Lower lobe of right lung (tissue), 2 donors: ENCODE results near the gene ENOX2. TPM values are rescaled to one million over a fixed set of nuclear protein-coding genes. Genes with fewer than 3 reads are reported as not detected.

Experiments
- ATAC-seq, 2 donors: fragments of 200-7000 bp; cut with Tn5 transposase; one replicate each; pipeline ENCODE4 v1.9.1; 2020 to 2022; ENCODE audit warnings: mild to moderate bottlenecking in 2 of 2, moderate library complexity in 2 of 2
- DNase-seq: peaks from one replicate; pipeline ENCODE4 v3.0.0-alpha.2; 2020
- H3K27ac ChIP-seq: fragments of 200-600 bp; one replicate; pipeline ENCODE4 v1.8.0; 2022
- H3K27me3 ChIP-seq: fragments of 200-600 bp; one replicate; pipeline ENCODE4 v1.8.0; 2022; ENCODE audit warnings: low read depth
- H3K36me3 ChIP-seq: fragments of 200-600 bp; one replicate; pipeline ENCODE4 v1.8.0; 2022; ENCODE audit warnings: mild to moderate bottlenecking
- H3K4me1 ChIP-seq: fragments of 200-600 bp; one replicate; pipeline ENCODE4 v1.8.0; 2022
- H3K4me3 ChIP-seq: fragments of 200-600 bp; one replicate; pipeline ENCODE4 v1.8.0; 2022; ENCODE audit warnings: mild to moderate bottlenecking
- H3K9me3 ChIP-seq: fragments of 200-600 bp; one replicate; pipeline ENCODE4 v1.8.0; 2022
- intact Hi-C: fragments of 100-400 bp; cut with DNase I; formaldehyde crosslinking; loops from one replicate; pipeline ENCODE4 v1.11.0; 2022
- total RNA-seq: library from RNA; stranded (reverse); fragmentation: NEBNext Ultra II Directional; extraction: Animal tissue kit (Norgen Biotek cat#: 25700); gene quantifications from one replicate; pipeline ENCODE4 v1.2.1, GENCODE V29; 2021
- TF ChIP-seq, protein P1 (sequence below): fragments of 200-600 bp; IDR thresholded peaks from one replicate; pipeline ENCODE4 v1.8.0; 2022; ENCODE audit warnings: antibody characterized with exemption, mild to moderate bottlenecking
- donor health status: DM: no; HTN: yes; CAD: no; lungs with severe emphysema.

ENOX2 gene
- total RNA-seq, 1 donor from 2014 or later: 16.8 TPM

DNA sequence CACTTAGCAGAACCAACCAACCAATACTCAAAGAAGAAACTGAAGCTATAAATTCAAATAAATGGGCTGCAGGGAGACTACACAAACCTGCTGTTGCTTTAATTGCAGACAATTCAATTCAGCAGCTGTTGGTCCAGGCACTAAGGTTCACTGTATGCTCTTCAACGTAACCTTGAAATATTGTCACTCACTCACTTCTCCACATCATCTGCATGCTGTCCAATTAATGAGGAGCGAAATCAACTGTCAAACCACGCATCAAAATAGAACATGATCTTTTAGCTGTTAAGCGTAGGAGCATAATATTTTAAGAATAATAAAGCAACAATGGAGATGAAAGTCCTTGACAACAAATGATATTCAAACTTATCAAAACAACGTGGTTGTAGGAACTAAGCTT, 17.0 kb downstream of the ENOX2 start:
- TF ChIP-seq, protein P1, sequence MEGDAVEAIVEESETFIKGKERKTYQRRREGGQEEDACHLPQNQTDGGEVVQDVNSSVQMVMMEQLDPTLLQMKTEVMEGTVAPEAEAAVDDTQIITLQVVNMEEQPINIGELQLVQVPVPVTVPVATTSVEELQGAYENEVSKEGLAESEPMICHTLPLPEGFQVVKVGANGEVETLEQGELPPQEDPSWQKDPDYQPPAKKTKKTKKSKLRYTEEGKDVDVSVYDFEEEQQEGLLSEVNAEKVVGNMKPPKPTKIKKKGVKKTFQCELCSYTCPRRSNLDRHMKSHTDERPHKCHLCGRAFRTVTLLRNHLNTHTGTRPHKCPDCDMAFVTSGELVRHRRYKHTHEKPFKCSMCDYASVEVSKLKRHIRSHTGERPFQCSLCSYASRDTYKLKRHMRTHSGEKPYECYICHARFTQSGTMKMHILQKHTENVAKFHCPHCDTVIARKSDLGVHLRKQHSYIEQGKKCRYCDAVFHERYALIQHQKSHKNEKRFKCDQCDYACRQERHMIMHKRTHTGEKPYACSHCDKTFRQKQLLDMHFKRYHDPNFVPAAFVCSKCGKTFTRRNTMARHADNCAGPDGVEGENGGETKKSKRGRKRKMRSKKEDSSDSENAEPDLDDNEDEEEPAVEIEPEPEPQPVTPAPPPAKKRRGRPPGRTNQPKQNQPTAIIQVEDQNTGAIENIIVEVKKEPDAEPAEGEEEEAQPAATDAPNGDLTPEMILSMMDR: no peak
- H3K4me3 ChIP-seq: no peak overlapping the region
- no peak overlapping the region for H3K27ac ChIP-seq
- DNase-seq (no peak), ATAC-seq (no peak)
- no peaks in the 10 kb centered on the region for H3K27me3 ChIP-seq
- H3K9me3 ChIP-seq: no peaks in the 10 kb centered on the region
- intact Hi-C loops: no loop called here
- H3K4me1 ChIP-seq: no peaks in the 10 kb centered on the region
- no peaks in the 10 kb centered on the region for H3K36me3 ChIP-seq

DNA sequence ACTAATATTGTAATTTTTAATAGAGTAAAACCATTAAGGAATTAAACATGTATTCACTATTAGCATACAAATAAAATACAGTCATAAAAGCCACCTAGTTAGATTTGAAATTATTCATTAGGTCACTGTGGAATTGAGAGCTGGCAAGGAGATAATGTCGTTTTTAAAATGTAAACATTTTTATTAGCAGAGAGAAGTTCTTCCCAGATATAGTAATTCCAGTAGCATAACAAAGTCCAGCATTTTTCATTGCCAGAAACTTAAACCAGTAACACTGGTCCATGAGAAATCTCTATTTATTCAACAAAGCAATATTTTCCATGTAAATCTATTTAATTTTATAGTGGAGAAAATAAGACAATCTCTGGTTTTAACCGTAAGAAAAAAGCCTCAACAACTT, 17.5 kb downstream of the ENOX2 start:
- TF ChIP-seq, protein P1: no peak
- Histone ChIP-seq H3K9me3 (no peaks in the 10 kb centered on the region), H3K27me3 (no peaks in the 10 kb centered on the region), H3K4me3 (no peak overlapping the region), H3K36me3 (no peaks in the 10 kb centered on the region), H3K4me1 (no peaks in the 10 kb centered on the region), H3K27ac (no peak overlapping the region)
- ATAC-seq: no peak
- DNase-seq: no peak
- intact Hi-C loops: no loop called here

DNA sequence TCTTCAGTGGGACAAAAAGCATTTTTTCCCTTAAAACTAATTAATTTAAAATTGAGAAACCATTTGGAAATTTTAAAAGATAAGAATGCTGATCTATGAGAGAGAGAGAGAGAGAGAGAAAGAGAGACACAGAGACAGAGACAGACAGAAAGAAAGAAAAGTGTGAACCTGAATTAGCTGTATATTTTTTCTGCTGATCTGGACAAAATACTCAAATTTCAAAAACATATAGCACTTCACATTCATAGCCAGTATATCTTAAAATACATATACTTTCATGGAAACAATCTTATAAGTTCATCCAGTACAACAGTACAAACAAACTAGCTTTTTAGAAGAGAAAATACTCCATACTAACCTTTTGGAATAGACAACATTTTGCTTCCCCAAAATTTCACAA, 18.4 kb downstream of the ENOX2 start:
- DNase-seq: no peak
- Histone ChIP-seq H3K4me3 (no peak overlapping the region), H3K4me1 (no peaks in the 10 kb centered on the region), H3K36me3 (no peaks in the 10 kb centered on the region), H3K9me3 (no peaks in the 10 kb centered on the region), H3K27ac (no peak overlapping the region), H3K27me3 (no peaks in the 10 kb centered on the region)
- TF ChIP-seq, protein P1: no peak
- intact Hi-C loops: no loop called here
- no peak for ATAC-seq

DNA sequence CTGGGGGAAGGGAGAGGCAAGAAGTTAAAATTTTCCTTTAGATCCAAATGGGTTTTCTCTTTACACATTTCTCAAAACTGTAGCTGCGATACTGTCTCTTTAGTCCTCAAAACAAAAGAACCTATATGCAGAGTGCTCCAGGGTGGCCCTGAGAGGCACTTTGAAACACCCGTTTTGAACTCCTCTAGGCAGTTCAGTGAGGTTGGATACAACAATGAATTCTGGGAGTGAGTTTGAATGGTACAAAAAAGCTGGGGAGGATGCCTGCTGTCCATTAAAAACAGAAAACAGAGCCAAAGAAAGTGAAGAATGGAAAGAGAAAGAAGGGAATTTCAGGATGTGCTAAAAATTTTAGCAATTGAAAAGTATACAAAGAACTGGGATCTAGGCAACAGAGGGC, 23.1 kb downstream of the ENOX2 start:
- TF ChIP-seq, protein P1: no peak
- intact Hi-C loops: no loop called here

DNA sequence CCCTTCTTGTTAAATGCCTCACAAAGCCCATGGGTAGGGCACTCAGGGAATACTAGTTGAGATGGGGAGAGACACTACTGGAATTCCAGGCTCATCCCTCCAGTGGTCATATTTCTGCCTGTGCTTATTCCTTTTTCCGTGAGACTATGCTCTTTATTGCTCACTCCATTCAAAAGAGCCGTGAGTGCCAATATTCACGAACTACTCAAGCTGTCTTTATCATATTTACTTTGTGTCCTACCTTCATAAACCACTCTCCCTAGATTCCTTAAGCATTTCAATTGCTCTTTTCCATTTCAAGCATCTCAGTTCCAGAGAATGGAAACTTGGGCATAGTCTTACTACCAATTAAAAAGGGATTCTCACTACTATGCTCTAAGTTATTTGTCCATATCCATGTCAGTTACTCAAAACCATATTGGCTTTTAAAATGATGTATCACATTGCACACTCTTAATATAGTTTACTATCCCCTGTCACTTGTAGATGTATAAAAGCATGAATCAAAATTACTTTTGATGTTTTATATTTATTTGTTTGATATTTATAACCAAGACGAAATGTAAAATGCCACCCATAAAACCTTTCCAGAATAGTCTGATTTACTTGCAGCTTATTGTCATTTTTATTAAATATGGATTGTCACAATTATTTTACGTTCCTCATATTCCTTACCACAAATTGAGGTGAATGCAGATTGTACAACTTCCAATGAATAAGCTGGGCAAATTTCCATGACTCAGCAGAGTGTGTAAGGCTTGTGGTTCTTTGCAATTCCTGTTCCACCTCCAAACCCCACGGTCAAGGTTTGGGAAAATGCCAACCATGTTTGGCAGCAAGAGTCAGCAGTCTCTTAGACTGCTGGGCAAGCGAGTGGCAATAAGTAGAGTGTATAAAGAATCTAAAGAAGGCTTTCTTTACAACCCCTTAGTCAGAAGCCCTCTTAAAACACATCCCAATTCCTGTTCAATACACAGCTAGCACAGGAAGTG, 24.4 kb downstream of the ENOX2 start:
- TF ChIP-seq, protein P1: no peak
- Histone ChIP-seq H3K27ac (no peak overlapping the region), H3K27me3 (no peaks in the 10 kb centered on the region), H3K9me3 (no peaks in the 10 kb centered on the region), H3K36me3 (no peaks in the 10 kb centered on the region), H3K4me3 (no peak overlapping the region), H3K4me1 (no peaks in the 10 kb centered on the region)
- ATAC-seq: peak; percentile 21 to 54
- peak; percentile 36 for DNase-seq
- intact Hi-C loops: no loop called here

More for the DNA sequence above, 23.1 kb downstream of the ENOX2 start:
- Histone ChIP-seq H3K4me3 (no peak overlapping the region), H3K27me3 (no peaks in the 10 kb centered on the region), H3K9me3 (no peaks in the 10 kb centered on the region), H3K27ac (no peak overlapping the region), H3K36me3 (no peaks in the 10 kb centered on the region), H3K4me1 (no peaks in the 10 kb centered on the region)
- ATAC-seq (no peak), DNase-seq (no peak)
